Neural progenitor cell (in vitro differentiated cells): ENCODE results near the gene CRYBG3. TPM values are rescaled to one million over a fixed set of nuclear protein-coding genes. Genes with fewer than 3 reads are reported as not detected.

ENCODE experiments used
- DNase-seq: peaks from one replicate; pipeline ENCODE4 v3.0.0-alpha.2; 2016; ENCODE audit warnings: low spot score
- H2AFZ ChIP-seq: fragments of 200-600 bp; sonication (generic); replicated peaks from 2 replicates; pipeline ENCODE4 v1.6.1; 2016; ENCODE audit warnings: antibody characterized with exemption
- H3F3A ChIP-seq: fragments of 200-600 bp; sonication (generic); 2 replicates; pipeline ENCODE4 v1.6.1; 2016; ENCODE audit warnings: antibody characterized with exemption, low read depth
- H3K27ac ChIP-seq: fragments of 200-600 bp; sonication (generic); 2 replicates; pipeline ENCODE4 v1.5.1; 2016; ENCODE audit warnings: mild to moderate bottlenecking
- H3K27me3 ChIP-seq: fragments of 200-600 bp; sonication (generic); 2 replicates; pipeline ENCODE4 v1.6.1; 2016; ENCODE audit warnings: mild to moderate bottlenecking, moderate library complexity
- H3K36me3 ChIP-seq: fragments of 200-600 bp; sonication (generic); 2 replicates; pipeline ENCODE4 v1.5.1; 2016
- H3K4me1 ChIP-seq: fragments of 200-600 bp; sonication (generic); 2 replicates; pipeline ENCODE4 v1.6.1; 2016; ENCODE audit warnings: mixed run types
- H3K4me2 ChIP-seq: fragments of 200-600 bp; sonication (generic); 2 replicates; pipeline ENCODE4 v1.6.1; 2016
- H3K4me3 ChIP-seq: fragments of 200-600 bp; sonication (generic); 2 replicates; pipeline ENCODE4 v1.5.1; 2016
- H3K79me2 ChIP-seq: fragments of 200-600 bp; sonication (generic); 2 replicates; pipeline ENCODE4 v1.6.1; 2016; ENCODE audit warnings: low read depth
- H3K9ac ChIP-seq: fragments of 200-600 bp; sonication (generic); 2 replicates; pipeline ENCODE4 v1.6.1; 2016
- H3K9me3 ChIP-seq: fragments of 200-600 bp; sonication (generic); 2 replicates; pipeline ENCODE4 v1.5.1; 2016; ENCODE audit warnings: low read depth
- H4K20me1 ChIP-seq: fragments of 200-600 bp; sonication (generic); 2 replicates; pipeline ENCODE4 v1.6.1; 2016; ENCODE audit warnings: low read depth
- H3K27ac Mint-ChIP-seq: 3 replicates; pipeline ENCODE4 v1.8.0; 2021; ENCODE audit warnings: mixed read lengths
- H3K27me3 Mint-ChIP-seq: 2 replicates; pipeline ENCODE4 v1.8.0; 2022; ENCODE audit warnings: low read depth, mild to moderate bottlenecking, inconsistent platforms, moderate library complexity, mixed read lengths; ENCODE audit not compliant: insufficient read depth
- H3K36me3 Mint-ChIP-seq: 3 replicates; pipeline ENCODE4 v1.8.0; 2021; ENCODE audit warnings: mixed read lengths
- H3K4me1 Mint-ChIP-seq: 3 replicates; pipeline ENCODE4 v1.8.0; 2021; ENCODE audit warnings: mixed read lengths
- H3K4me3 Mint-ChIP-seq: 3 replicates; pipeline ENCODE4 v1.8.0; 2021; ENCODE audit warnings: mild to moderate bottlenecking, moderate library complexity, mixed read lengths
- H3K9me3 Mint-ChIP-seq: 3 replicates; pipeline ENCODE4 v1.8.0; 2020; ENCODE audit warnings: mixed read lengths
- CTCF ChIP-seq: fragments of 200-600 bp; sonication (generic); IDR thresholded peaks from 2 replicates; pipeline ENCODE4 v1.5.1; 2017; ENCODE audit warnings: antibody characterized with exemption, mild to moderate bottlenecking
- EZH2 ChIP-seq: fragments of 200-600 bp; sonication (generic); IDR thresholded peaks from 2 replicates; pipeline ENCODE4 v1.6.1; 2017; ENCODE audit warnings: antibody characterized with exemption, mild to moderate bottlenecking, moderate library complexity
- EZH2phosphoT487 ChIP-seq: fragments of 200-600 bp; sonication (generic); IDR thresholded peaks from 2 replicates; pipeline ENCODE4 v1.6.1; 2017; ENCODE audit warnings: antibody characterized with exemption
- total RNA-seq: library from RNA; depleted of rRNA; stranded (reverse); fragments of >200 nt; gene quantifications from 2 replicates; pipeline ENCODE4 v1.2.3, GENCODE V29; 2015; ENCODE audit warnings: low replicate concordance

The CRYBG3 gene
- total RNA-seq, 1 donor from 2014 or later: 12.3 TPM

GRCh38 chr3:97938444-97938843 is 116.6 kb downstream of the CRYBG3 start:
- Histone ChIP-seq H3K9me3 (no peaks in the 10 kb centered on the region), H3K27ac (no peak overlapping the region)
- peaks cover 3% of the 10 kb centered on the region for H3K36me3 Mint-ChIP-seq

GRCh38 chr3:97939401-97939800 is 117.6 kb downstream of the CRYBG3 start:
- no peak for TF ChIP-seq CTCF
- TF ChIP-seq EZH2: no peak
- TF ChIP-seq EZH2phosphoT487: no peak
- peaks cover 5% of the 10 kb centered on the region for H3K36me3 ChIP-seq
- H3K4me2 ChIP-seq: no peak overlapping the region
- no peaks in the 10 kb centered on the region for H3F3A ChIP-seq
- Mint-ChIP-seq H3K27me3 (no peaks in the 10 kb centered on the region), H3K36me3 (peaks cover 3% of the 10 kb centered on the region), H3K4me3 (no peak overlapping the region), H3K27ac (no peak overlapping the region), H3K9me3 (no peaks in the 10 kb centered on the region), H3K4me1 (peaks cover 4% of the 10 kb centered on the region)
- H3K4me3 ChIP-seq: no peak overlapping the region
- no peak overlapping the region for H3K9ac ChIP-seq
- no peaks in the 10 kb centered on the region for H3K79me2 ChIP-seq
- H3K4me1 ChIP-seq: peaks cover 9% of the 10 kb centered on the region
- no peaks in the 10 kb centered on the region for H4K20me1 ChIP-seq
- no peaks in the 10 kb centered on the region for H3K9me3 ChIP-seq
- H2AFZ ChIP-seq: no peak overlapping the region
- DNase-seq: no peak
- H3K27ac ChIP-seq: no peak overlapping the region
- H3K27me3 ChIP-seq: no peaks in the 10 kb centered on the region

More at GRCh38 chr3:97938444-97938843, 116.6 kb downstream of the CRYBG3 start:
- Histone ChIP-seq H3K4me3 (no peak overlapping the region), H3K79me2 (no peaks in the 10 kb centered on the region), H3K27me3 (no peaks in the 10 kb centered on the region), H3K9ac (no peak overlapping the region), H3F3A (no peaks in the 10 kb centered on the region), H3K4me1 (peaks cover 9% of the 10 kb centered on the region), H3K4me2 (no peak overlapping the region), H2AFZ (no peak overlapping the region), H3K36me3 (no peaks in the 10 kb centered on the region), H4K20me1 (no peaks in the 10 kb centered on the region)
- no peak overlapping the region for H3K27ac Mint-ChIP-seq
- TF ChIP-seq EZH2 (no peak), CTCF (no peak), EZH2phosphoT487 (no peak)
- no peaks in the 10 kb centered on the region for H3K9me3 Mint-ChIP-seq
- no peak for DNase-seq
- peaks cover 4% of the 10 kb centered on the region for H3K4me1 Mint-ChIP-seq
- no peak overlapping the region for H3K4me3 Mint-ChIP-seq
- H3K27me3 Mint-ChIP-seq: no peaks in the 10 kb centered on the region

- H3K4me3 Mint-ChIP-seq: no peak overlapping the region
- Histone ChIP-seq H3K9ac (no peak overlapping the region), H3K79me2 (no peaks in the 10 kb centered on the region), H3K4me2 (no peak overlapping the region), H3K27me3 (no peaks in the 10 kb centered on the region), H3K36me3 (peaks cover 6% of the 10 kb centered on the region), H3K4me1 (peaks cover 9% of the 10 kb centered on the region), H3K9me3 (no peaks in the 10 kb centered on the region), H2AFZ (no peak overlapping the region), H3K4me3 (no peak overlapping the region), H3K27ac (no peak overlapping the region), H3F3A (no peaks in the 10 kb centered on the region), H4K20me1 (no peaks in the 10 kb centered on the region)
- H3K9me3 Mint-ChIP-seq: no peaks in the 10 kb centered on the region
- H3K27ac Mint-ChIP-seq: no peak overlapping the region
- peaks cover 4% of the 10 kb centered on the region for H3K4me1 Mint-ChIP-seq
- no peak for TF ChIP-seq EZH2
- peak; percentile 46 for TF ChIP-seq CTCF
- TF ChIP-seq EZH2phosphoT487: no peak
- peaks cover 3% of the 10 kb centered on the region for H3K36me3 Mint-ChIP-seq
- DNase-seq: peak; percentile 53
- no peaks in the 10 kb centered on the region for H3K27me3 Mint-ChIP-seq
Measured at GRCh38 chr3:97940034-97940433, 118.2 kb downstream of the CRYBG3 start.
